Muscle layer of colon (tissue), 2 donors: ENCODE data around the gene TIAM1.

Experiments
- H3K27ac ChIP-seq: one replicate; pipeline ENCODE4 v1.7.0; 2013; ENCODE audit warnings: low read depth, mild to moderate bottlenecking, low read length, moderate library complexity
- H3K27me3 ChIP-seq, 2 donors: one replicate each; pipeline ENCODE4 v1.7.0; 2013; ENCODE audit warnings: low read length in 2 of 2, mild to moderate bottlenecking in 2 of 2; ENCODE audit not compliant: insufficient read depth in 2 of 2, control insufficient read depth in 1 of 2
- H3K36me3 ChIP-seq: one replicate; pipeline ENCODE4 v1.7.0; 2013; ENCODE audit warnings: mild to moderate bottlenecking, low read length; ENCODE audit not compliant: insufficient read depth
- H3K4me1 ChIP-seq: one replicate; pipeline ENCODE4 v1.7.0; 2013; ENCODE audit warnings: mild to moderate bottlenecking, low read length; ENCODE audit not compliant: insufficient read depth
- H3K4me3 ChIP-seq, 2 donors: one replicate each; pipeline ENCODE4 v1.7.0; 2013; ENCODE audit warnings: low read length in 2 of 2, low read depth in 1 of 2, mild to moderate bottlenecking in 1 of 2, moderate library complexity in 1 of 2
- H3K9ac ChIP-seq: one replicate; pipeline ENCODE4 v1.7.0; 2013; ENCODE audit warnings: low read length
- H3K9me3 ChIP-seq: one replicate; pipeline ENCODE4 v1.7.0; 2013; ENCODE audit warnings: mild to moderate bottlenecking, low read length
- donor health status: abdominal sarcoma.
- donor health status: Adenocarcinoma of cecum.

TIAM1 gene

DNA sequence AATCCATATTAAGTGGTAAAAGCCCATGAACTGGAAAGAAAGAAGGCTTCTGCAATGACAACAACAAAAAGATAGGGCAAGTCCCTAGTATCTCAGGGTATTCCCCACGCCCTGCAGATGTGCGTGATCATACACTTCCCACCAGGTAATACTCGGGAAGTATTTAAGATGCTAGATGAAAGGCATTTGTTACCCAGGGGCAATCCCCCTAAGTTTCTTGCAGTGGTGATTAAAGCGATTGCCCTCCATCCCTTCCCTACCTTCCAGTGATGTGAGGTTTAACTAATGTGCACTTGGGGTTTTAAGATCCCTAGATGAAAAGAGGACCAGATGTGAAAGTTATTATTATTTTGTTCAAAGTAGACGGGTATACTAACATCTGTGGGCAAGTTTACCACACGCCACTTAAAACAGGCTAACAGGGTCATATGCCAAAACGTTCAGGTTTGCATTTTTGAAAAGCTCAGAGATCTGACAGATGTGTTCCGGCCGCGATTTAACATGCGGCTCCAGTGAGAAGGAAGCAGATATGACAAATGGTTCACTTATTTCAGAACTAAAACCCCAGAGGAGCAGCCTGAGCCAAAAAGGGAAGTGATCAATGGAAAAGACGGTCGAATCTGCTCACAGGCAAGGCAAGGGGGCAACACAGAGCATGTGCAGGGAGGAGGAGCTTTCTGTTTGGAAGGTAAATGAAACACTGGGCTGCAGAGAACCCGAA is 17.4 kb downstream of the TIAM1 start:
- Histone ChIP-seq H3K27ac (no peak overlapping the region), H3K4me3 (no peak overlapping the region), H3K27me3 (no peaks in the 10 kb centered on the region), H3K9ac (no peak overlapping the region), H3K9me3 (no peaks in the 10 kb centered on the region), H3K4me1 (no peaks in the 10 kb centered on the region), H3K36me3 (no peaks in the 10 kb centered on the region)

DNA sequence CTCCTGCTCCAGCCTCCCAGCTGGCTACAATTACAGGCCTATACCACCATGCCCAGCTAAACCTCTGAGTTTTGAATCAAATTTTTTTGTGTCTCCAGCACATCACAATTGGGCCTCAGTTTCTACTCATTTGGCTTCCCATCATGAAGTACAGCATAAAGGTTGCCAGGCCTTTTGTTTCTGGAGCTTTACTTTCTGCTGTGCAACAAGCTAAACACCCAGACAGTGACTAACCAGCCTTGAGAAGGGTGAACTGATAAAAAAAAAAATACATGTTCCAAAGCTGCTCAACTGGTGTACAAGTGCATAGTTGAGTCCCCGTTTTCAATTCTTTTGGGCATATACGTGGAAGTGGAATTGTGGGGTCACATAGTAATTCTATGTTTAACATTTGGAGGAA is 25.1 kb downstream of the TIAM1 start:
- H3K9ac ChIP-seq: no peak overlapping the region
- no peaks in the 10 kb centered on the region for H3K4me1 ChIP-seq
- H3K27ac ChIP-seq: no peak overlapping the region
- H3K4me3 ChIP-seq: no peak overlapping the region
- no peaks in the 10 kb centered on the region for H3K9me3 ChIP-seq
- H3K36me3 ChIP-seq: no peaks in the 10 kb centered on the region
- H3K27me3 ChIP-seq: no peaks in the 10 kb centered on the region

GRCh38 chr21:31317688-31318087 is 26.4 kb downstream of the TIAM1 start:
- Histone ChIP-seq H3K27ac (no peak overlapping the region), H3K36me3 (no peaks in the 10 kb centered on the region), H3K9ac (no peak overlapping the region), H3K4me3 (no peak overlapping the region), H3K9me3 (no peaks in the 10 kb centered on the region), H3K4me1 (no peaks in the 10 kb centered on the region), H3K27me3 (no peaks in the 10 kb centered on the region)

GRCh38 chr21:31316488-31317169 is 27.4 kb downstream of the TIAM1 start:
- Histone ChIP-seq H3K36me3 (no peaks in the 10 kb centered on the region), H3K9me3 (no peaks in the 10 kb centered on the region), H3K27ac (no peak overlapping the region), H3K4me3 (no peak overlapping the region), H3K9ac (no peak overlapping the region), H3K4me1 (no peaks in the 10 kb centered on the region), H3K27me3 (no peaks in the 10 kb centered on the region)

GRCh38 chr21:31316072-31316471 is 28.0 kb downstream of the TIAM1 start:
- Histone ChIP-seq H3K36me3 (no peaks in the 10 kb centered on the region), H3K9me3 (no peaks in the 10 kb centered on the region), H3K27me3 (no peaks in the 10 kb centered on the region), H3K27ac (no peak overlapping the region), H3K4me3 (no peak overlapping the region), H3K9ac (no peak overlapping the region), H3K4me1 (no peaks in the 10 kb centered on the region)

DNA sequence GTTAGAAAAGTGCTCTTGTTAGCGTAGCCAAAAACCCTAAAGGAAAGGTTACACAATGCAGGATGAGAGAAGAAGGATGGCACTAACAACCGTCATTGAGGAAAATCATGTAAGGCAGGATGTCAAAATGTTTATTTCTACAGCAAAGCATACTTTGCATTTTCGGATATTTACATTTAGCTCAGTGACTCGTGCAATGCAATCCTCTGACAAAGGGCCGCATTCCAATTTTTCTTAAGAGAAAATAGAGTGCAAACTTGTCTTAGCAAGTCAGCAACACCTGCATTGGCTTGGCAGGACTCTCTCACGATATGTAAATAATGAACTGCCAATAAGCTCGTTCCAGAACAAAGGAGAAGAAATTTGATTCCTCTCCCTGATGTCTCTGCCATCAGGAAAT is 33.3 kb downstream of the TIAM1 start:
- Histone ChIP-seq H3K4me3 (no peak overlapping the region), H3K27me3 (no peaks in the 10 kb centered on the region), H3K9me3 (no peaks in the 10 kb centered on the region), H3K4me1 (no peaks in the 10 kb centered on the region), H3K27ac (no peak overlapping the region), H3K9ac (no peak overlapping the region), H3K36me3 (no peaks in the 10 kb centered on the region)

DNA sequence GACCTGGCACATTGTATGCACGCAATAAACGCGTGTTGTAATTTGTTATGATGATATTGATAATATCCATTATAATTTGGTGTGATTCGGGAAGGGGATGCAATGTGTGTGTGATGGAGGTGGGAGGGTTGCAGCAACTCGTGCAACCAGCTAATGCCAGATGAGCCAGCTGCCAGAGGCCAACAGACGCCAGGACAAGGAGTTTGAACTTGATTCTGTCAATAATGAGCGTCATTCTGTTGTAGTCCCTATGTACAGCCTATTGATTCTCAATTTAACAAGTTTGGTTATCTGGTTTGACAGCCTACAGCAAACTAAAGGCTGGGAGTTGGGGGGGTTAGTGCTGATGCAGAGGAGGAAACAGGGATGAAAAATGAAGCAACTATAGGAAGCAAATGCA is 35.5 kb downstream of the TIAM1 start:
- no peak overlapping the region for H3K27ac ChIP-seq
- H3K27me3 ChIP-seq: no peaks in the 10 kb centered on the region
- no peaks in the 10 kb centered on the region for H3K4me1 ChIP-seq
- H3K9ac ChIP-seq: no peak overlapping the region
- H3K36me3 ChIP-seq: no peaks in the 10 kb centered on the region
- no peak overlapping the region for H3K4me3 ChIP-seq
- H3K9me3 ChIP-seq: no peaks in the 10 kb centered on the region

- no peaks in the 10 kb centered on the region for H3K9me3 ChIP-seq
- H3K27ac ChIP-seq: no peak overlapping the region
- H3K4me3 ChIP-seq: no peak overlapping the region
- H3K4me1 ChIP-seq: no peaks in the 10 kb centered on the region
- H3K27me3 ChIP-seq: no peaks in the 10 kb centered on the region
- H3K9ac ChIP-seq: no peak overlapping the region
- no peaks in the 10 kb centered on the region for H3K36me3 ChIP-seq
These were observed 38.2 kb downstream of the TIAM1 start for GRCh38 chr21:31305888-31306287.

- Histone ChIP-seq H3K4me1 (no peaks in the 10 kb centered on the region), H3K36me3 (no peaks in the 10 kb centered on the region), H3K27me3 (no peaks in the 10 kb centered on the region), H3K27ac (no peak overlapping the region), H3K4me3 (no peak overlapping the region), H3K9me3 (no peaks in the 10 kb centered on the region), H3K9ac (no peak overlapping the region)
These were observed 44.5 kb downstream of the TIAM1 start for GRCh38 chr21:31299291-31300147.

- no peaks in the 10 kb centered on the region for H3K4me1 ChIP-seq
- no peak overlapping the region for H3K4me3 ChIP-seq
- no peak overlapping the region for H3K27ac ChIP-seq
- no peaks in the 10 kb centered on the region for H3K27me3 ChIP-seq
- no peaks in the 10 kb centered on the region for H3K36me3 ChIP-seq
- no peak overlapping the region for H3K9ac ChIP-seq
- no peaks in the 10 kb centered on the region for H3K9me3 ChIP-seq
These were observed 45.3 kb downstream of the TIAM1 start for GRCh38 chr21:31298618-31299269.

GRCh38 chr21:31297806-31298205 is 46.3 kb downstream of the TIAM1 start:
- Histone ChIP-seq H3K27me3 (no peaks in the 10 kb centered on the region), H3K9ac (no peak overlapping the region), H3K4me3 (no peak overlapping the region), H3K27ac (no peak overlapping the region), H3K4me1 (no peaks in the 10 kb centered on the region), H3K9me3 (no peaks in the 10 kb centered on the region), H3K36me3 (no peaks in the 10 kb centered on the region)
